Panc1 (cell line): ENCODE data around the gene GPR137C. TPM values are rescaled to one million over a fixed set of nuclear protein-coding genes. Genes with fewer than 3 reads are reported as not detected.
"Not testable (repeated sequence)": the region's sequence is repeated elsewhere in the genome, so short reads cannot be mapped to it uniquely, and the experiment has no call there.

Experiments used
- ATAC-seq: fragments of 200-7000 bp; cut with Tn5 transposase; 2 replicates; pipeline ENCODE4 v1.9.1; 2020; ENCODE audit warnings: mild to moderate bottlenecking, moderate library complexity
- BruUV-seq: library from RNA; stranded (reverse); fragments of 400-500 nt; replicated peaks from 2 replicates; lab custom pipeline; 2021; lab: Mats Ljungman, UMichigan
- CTCF ChIA-PET: fragments of 300-600 bp; sonication (Branson Sonifier 250); formaldehyde crosslinking; loops from one replicate; lab custom pipeline; 2022; ENCODE audit warnings: antibody characterized with exemption; lab: Charles Lee
- POLR2A ChIA-PET: fragments of 300-600 bp; sonication (Branson Sonifier 250); formaldehyde crosslinking; loops from one replicate; lab custom pipeline; 2022; ENCODE audit warnings: antibody characterized with exemption; lab: Charles Lee
- DNase-seq: peaks from one replicate; pipeline ENCODE4 v3.0.0-alpha.2; 2010; ENCODE audit warnings: low read depth, low spot score
- H3K27ac ChIP-seq: 2 replicates; pipeline ENCODE4 v1.5.1; 2011; ENCODE audit warnings: mild to moderate bottlenecking, low read length, inconsistent platforms
- H3K27me3 ChIP-seq: fragments of 200-500 bp; sonication (Bioruptor generic); 2 replicates; pipeline ENCODE4 v1.6.0; 2014; ENCODE audit warnings: low read length, inconsistent platforms; ENCODE audit not compliant: control insufficient read depth, insufficient read depth
- H3K36me3 ChIP-seq: fragments of 200-500 bp; sonication (Bioruptor generic); 2 replicates; pipeline ENCODE4 v1.5.1; 2014; ENCODE audit warnings: inconsistent platforms, mild to moderate bottlenecking, low read length, moderate library complexity; ENCODE audit not compliant: control insufficient read depth, insufficient read depth
- H3K4me1 ChIP-seq: 2 replicates; pipeline ENCODE4 v1.5.1; 2011; ENCODE audit warnings: inconsistent platforms, mild to moderate bottlenecking, low read length, moderate library complexity; ENCODE audit not compliant: control insufficient read depth, insufficient read depth
- H3K4me3 ChIP-seq, 2 experiments: 2 replicates each; pipeline ENCODE4 v1.5.1; 2011 to 2012; ENCODE audit warnings: low read depth in 2 of 2, low read length in 2 of 2, mild to moderate bottlenecking in 2 of 2, inconsistent platforms in 1 of 2, moderate library complexity in 1 of 2
- H3K9me3 ChIP-seq: fragments of 200-500 bp; sonication (Bioruptor generic); 2 replicates; pipeline ENCODE4 v1.5.1; 2014; ENCODE audit warnings: low read depth, mild to moderate bottlenecking, inconsistent platforms, low read length, moderate library complexity; ENCODE audit not compliant: control insufficient read depth, insufficient read depth
- POLR2AphosphoS5 ChIP-seq: IDR thresholded peaks from 2 replicates; pipeline ENCODE4 v1.6.1; 2012; ENCODE audit warnings: mild to moderate bottlenecking, low read depth, low read length, moderate library complexity
- SIN3A ChIP-seq: IDR thresholded peaks from 2 replicates; pipeline ENCODE4 v1.6.1; 2012; ENCODE audit warnings: low read depth, mild to moderate bottlenecking, low read length, moderate library complexity, borderline replicate concordance; ENCODE audit not compliant: insufficient read depth
- TCF7L2 ChIP-seq: IDR thresholded peaks from 2 replicates; pipeline ENCODE4 v1.6.1; 2011; ENCODE audit warnings: mild to moderate bottlenecking, low read depth, low read length, inconsistent platforms
- in situ Hi-C: cut with HindIII; loops from 2 replicates; pipeline ENCODE4 v1.10.0; 2016; ENCODE audit warnings: low sequenced_read_pairs, low pct_unique_long_range_greater_than_20kb
- intact Hi-C: fragments of 100-400 bp; cut with micrococcal nuclease; formaldehyde crosslinking; loops from one replicate; pipeline ENCODE4 v1.10.0; 2022; ENCODE audit not compliant: unreplicated experiment
- total RNA-seq: library from RNA; stranded (reverse); gene quantifications from one replicate; pipeline ENCODE4 v1.2.1, GENCODE V29; 2021; ENCODE audit not compliant: unreplicated experiment
- TF ChIP-seq, protein P1 (sequence below), 2 experiments: IDR thresholded peaks; 2 replicates each; pipeline ENCODE4 v1.6.1; 2011 to 2012; ENCODE audit warnings: low read depth in 2 of 2, control low read depth in 1 of 2, low read length in 1 of 2, mild to moderate bottlenecking in 1 of 2, moderate library complexity in 1 of 2; ENCODE audit not compliant: insufficient read depth in 1 of 2
- TF ChIP-seq, protein P2 (sequence below): fragments of 450-650 bp; IDR thresholded peaks from 2 replicates; pipeline ENCODE4 v1.5.1; 2017; ENCODE audit warnings: mild to moderate bottlenecking

The GPR137C gene
- total RNA-seq, 1 experiment from 2014 or later, result 2.7 TPM

DNA sequence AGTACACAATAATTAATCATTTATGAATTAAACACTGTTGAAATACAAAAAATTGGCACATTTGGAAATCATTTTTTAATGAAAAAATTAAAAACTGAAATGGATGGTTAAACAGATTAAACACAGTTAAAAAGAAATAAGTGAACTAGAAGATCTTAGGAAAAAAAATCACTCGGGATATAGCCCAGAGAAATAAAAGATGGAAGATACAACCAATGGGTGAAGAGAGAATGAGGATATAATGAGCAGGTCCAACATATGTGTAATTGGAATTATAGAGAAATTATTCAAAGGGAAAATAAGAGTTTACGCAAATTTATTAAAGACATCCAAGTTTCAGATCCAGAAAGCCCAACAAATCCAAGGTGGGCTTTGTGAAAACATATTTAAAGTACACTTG, 6.1 kb downstream of the GPR137C start:
- H3K9me3 ChIP-seq, result no peaks in the 10 kb centered on the region
- H3K36me3 ChIP-seq, result no peaks in the 10 kb centered on the region
- in situ Hi-C loops, result no loop called here
- H3K27ac ChIP-seq, result no peak overlapping the region
- ChIA-PET CTCF (no interaction called here), POLR2A (no interaction called here)
- H3K4me3 ChIP-seq, result no peak overlapping the region
- H3K27me3 ChIP-seq, result no peaks in the 10 kb centered on the region; the same call in 1 of the 2 replicates
- peaks cover 6% of the 10 kb centered on the region for H3K4me1 ChIP-seq
- ATAC-seq (no peak), DNase-seq (no peak)
- TF ChIP-seq SIN3A, result no peak
- TF ChIP-seq, protein P1, sequence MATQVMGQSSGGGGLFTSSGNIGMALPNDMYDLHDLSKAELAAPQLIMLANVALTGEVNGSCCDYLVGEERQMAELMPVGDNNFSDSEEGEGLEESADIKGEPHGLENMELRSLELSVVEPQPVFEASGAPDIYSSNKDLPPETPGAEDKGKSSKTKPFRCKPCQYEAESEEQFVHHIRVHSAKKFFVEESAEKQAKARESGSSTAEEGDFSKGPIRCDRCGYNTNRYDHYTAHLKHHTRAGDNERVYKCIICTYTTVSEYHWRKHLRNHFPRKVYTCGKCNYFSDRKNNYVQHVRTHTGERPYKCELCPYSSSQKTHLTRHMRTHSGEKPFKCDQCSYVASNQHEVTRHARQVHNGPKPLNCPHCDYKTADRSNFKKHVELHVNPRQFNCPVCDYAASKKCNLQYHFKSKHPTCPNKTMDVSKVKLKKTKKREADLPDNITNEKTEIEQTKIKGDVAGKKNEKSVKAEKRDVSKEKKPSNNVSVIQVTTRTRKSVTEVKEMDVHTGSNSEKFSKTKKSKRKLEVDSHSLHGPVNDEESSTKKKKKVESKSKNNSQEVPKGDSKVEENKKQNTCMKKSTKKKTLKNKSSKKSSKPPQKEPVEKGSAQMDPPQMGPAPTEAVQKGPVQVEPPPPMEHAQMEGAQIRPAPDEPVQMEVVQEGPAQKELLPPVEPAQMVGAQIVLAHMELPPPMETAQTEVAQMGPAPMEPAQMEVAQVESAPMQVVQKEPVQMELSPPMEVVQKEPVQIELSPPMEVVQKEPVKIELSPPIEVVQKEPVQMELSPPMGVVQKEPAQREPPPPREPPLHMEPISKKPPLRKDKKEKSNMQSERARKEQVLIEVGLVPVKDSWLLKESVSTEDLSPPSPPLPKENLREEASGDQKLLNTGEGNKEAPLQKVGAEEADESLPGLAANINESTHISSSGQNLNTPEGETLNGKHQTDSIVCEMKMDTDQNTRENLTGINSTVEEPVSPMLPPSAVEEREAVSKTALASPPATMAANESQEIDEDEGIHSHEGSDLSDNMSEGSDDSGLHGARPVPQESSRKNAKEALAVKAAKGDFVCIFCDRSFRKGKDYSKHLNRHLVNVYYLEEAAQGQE (IDR thresholded peaks at IDR 0.05; ENCODE audit: insufficient read depth in 1 of 2, low read depth in 2 of 2, low read length in 1 of 2), result no peak
- TF ChIP-seq, protein P2, sequence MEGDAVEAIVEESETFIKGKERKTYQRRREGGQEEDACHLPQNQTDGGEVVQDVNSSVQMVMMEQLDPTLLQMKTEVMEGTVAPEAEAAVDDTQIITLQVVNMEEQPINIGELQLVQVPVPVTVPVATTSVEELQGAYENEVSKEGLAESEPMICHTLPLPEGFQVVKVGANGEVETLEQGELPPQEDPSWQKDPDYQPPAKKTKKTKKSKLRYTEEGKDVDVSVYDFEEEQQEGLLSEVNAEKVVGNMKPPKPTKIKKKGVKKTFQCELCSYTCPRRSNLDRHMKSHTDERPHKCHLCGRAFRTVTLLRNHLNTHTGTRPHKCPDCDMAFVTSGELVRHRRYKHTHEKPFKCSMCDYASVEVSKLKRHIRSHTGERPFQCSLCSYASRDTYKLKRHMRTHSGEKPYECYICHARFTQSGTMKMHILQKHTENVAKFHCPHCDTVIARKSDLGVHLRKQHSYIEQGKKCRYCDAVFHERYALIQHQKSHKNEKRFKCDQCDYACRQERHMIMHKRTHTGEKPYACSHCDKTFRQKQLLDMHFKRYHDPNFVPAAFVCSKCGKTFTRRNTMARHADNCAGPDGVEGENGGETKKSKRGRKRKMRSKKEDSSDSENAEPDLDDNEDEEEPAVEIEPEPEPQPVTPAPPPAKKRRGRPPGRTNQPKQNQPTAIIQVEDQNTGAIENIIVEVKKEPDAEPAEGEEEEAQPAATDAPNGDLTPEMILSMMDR, result no peak
- no TSS peak for BruUV-seq
- intact Hi-C loops, result no loop called here

DNA sequence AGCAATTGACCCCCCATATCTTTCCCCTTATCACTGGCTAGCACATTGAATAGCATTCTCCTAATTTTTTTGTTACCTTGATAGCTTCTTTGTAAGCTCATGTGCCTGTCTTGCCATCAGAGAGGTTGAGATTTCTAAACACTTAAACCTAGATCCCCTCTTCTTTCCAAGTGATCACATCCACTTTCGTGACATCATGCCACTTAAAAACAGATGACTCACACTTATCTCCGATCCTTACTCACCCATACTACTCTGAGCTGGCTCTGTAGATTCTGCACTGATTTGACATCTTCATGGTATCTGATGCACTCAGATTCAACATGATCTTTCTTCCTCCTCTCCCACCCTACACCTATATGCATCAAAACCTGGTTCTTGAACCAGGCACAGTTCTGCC, 10.5 kb downstream of the GPR137C start:
- BruUV-seq, result no TSS peak
- ATAC-seq (no peak), DNase-seq (no peak)
- ChIA-PET POLR2A (no interaction called here), CTCF (no interaction called here)
- in situ Hi-C loops (no loop called here), intact Hi-C loops (no loop called here)
- no peaks in the 10 kb centered on the region for H3K4me1 ChIP-seq
- H3K36me3 ChIP-seq, result no peaks in the 10 kb centered on the region
- H3K27ac ChIP-seq, result no peak overlapping the region
- H3K9me3 ChIP-seq, result no peaks in the 10 kb centered on the region
- no peak overlapping the region for H3K4me3 ChIP-seq
- no peaks in the 10 kb centered on the region for H3K27me3 ChIP-seq
- TF ChIP-seq, protein P2, result no peak
- TF ChIP-seq TCF7L2, result no peak
- no peak for TF ChIP-seq POLR2AphosphoS5

DNA sequence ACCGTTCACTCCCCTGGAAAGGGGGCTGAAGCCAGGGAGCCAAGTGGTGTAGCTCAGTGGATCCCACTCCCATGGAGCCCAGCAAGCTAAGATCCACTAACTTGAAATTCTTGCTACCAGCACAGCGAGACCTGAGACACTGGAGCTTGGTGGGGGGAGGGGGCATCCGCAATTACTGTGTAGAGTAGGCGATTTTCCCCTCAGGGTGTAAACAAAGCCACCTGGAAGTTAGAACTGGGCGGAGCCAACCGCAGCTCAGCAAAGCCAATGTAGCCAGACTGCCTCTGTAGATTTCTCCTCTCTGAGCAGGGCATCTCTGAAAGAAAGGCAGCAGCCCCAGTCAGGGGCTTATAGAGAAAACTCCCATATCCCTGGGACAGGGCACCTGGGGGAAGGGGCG, 15.8 kb downstream of the GPR137C start:
- H3K4me1 ChIP-seq, DNase-seq, ATAC-seq, CTCF ChIA-PET, POLR2A ChIA-PET, H3K27me3 ChIP-seq, H3K9me3 ChIP-seq, intact Hi-C loops, H3K27ac ChIP-seq, in situ Hi-C loops, H3K36me3 ChIP-seq, H3K4me3 ChIP-seq, BruUV-seq: not testable (repeated sequence)
